ENCODE measurements around the gene NUP98.

The NUP98 gene

GRCh38 chr11:3723014-3723708, 74.2 kb downstream of the NUP98 start:
- no peak for DNase-seq

GRCh38 chr11:3722100-3722499, 75.3 kb downstream of the NUP98 start:
- no peak for DNase-seq

- DNase-seq, result no peak
These were observed 76.4 kb downstream of the NUP98 start for GRCh38 chr11:3720997-3721396.

GRCh38 chr11:3712274-3712673, 85.1 kb downstream of the NUP98 start:
- DNase-seq, result no peak

- no peak for DNase-seq
These were observed 86.7 kb downstream of the NUP98 start for GRCh38 chr11:3710485-3711259.

- no peak for DNase-seq
These were observed 87.4 kb downstream of the NUP98 start for GRCh38 chr11:3709977-3710376.

- DNase-seq, result no peak
These were observed 90.2 kb downstream of the NUP98 start for GRCh38 chr11:3707176-3707575.

- DNase-seq, result no peak
These were observed 94.0 kb downstream of the NUP98 start for GRCh38 chr11:3703383-3703782.

- DNase-seq, result no peak
These were observed 96.4 kb downstream of the NUP98 start for GRCh38 chr11:3700910-3701309.

- no peak for DNase-seq
These were observed 96.9 kb downstream of the NUP98 start for GRCh38 chr11:3700410-3700809.

- no peak for DNase-seq
These were observed 110.6 kb downstream of the NUP98 start for GRCh38 chr11:3686751-3687150.

- no peak for DNase-seq
These were observed 111.4 kb downstream of the NUP98 start for GRCh38 chr11:3685923-3686322.

- no peak for DNase-seq
These were observed 112.6 kb downstream of the NUP98 start for GRCh38 chr11:3684819-3685172.

- no peak for DNase-seq
These were observed 113.1 kb downstream of the NUP98 start for GRCh38 chr11:3684129-3684818.

GRCh38 chr11:3683039-3683438, 114.3 kb downstream of the NUP98 start:
- DNase-seq, result no peak

GRCh38 chr11:3679077-3679476, 118.3 kb downstream of the NUP98 start:
- DNase-seq, result no peak

- no peak for DNase-seq
These were observed 121.4 kb downstream of the NUP98 start for GRCh38 chr11:3675971-3676370.

GRCh38 chr11:3674189-3674588, 123.2 kb downstream of the NUP98 start:
- DNase-seq, result no peak

GRCh38 chr11:3671334-3672254, 125.8 kb downstream of the NUP98 start, which contains the start of gene CHRNA10:
Gene CHRNA10, minus strand, starts transcription at chr11:3671384. Its CDS starts 72 bp downstream, at chr11:3671312.
- DNase-seq, result no peak

- no peak for DNase-seq
These were observed 127.6 kb downstream of the NUP98 start for GRCh38 chr11:3669742-3670183.

GRCh38 chr11:3669128-3669527, 128.2 kb downstream of the NUP98 start:
- DNase-seq, result no peak

GRCh38 chr11:3667149-3668035, 130.0 kb downstream of the NUP98 start:
- DNase-seq, result no peak
